ENCODE measurements around the gene PMIS2.

Gene PMIS2

GRCh38 chr19:35546532-35546931, 39.4 kb upstream of the PMIS2 start:
- 92 to 93% methylated on average over 8 of the region's 8 CpGs for WGBS, 2 experiments
- no peak overlapping the region for H3K4me3 ChIP-seq (ENCODE audit: insufficient read depth, low read depth, low read length)

GRCh38 chr19:35549174-35549788, 36.7 kb upstream of the PMIS2 start:
- no peak overlapping the region for H3K27ac ChIP-seq (ENCODE audit: insufficient read depth, low read depth, low read length, poor library complexity, severe bottlenecking)
- H3K4me3 ChIP-seq (ENCODE audit: insufficient read depth, low read depth, low read length) = no peak overlapping the region
- WGBS, 2 experiments = 32 to 33% methylated on average over 6 of the region's 6 CpGs

More at GRCh38 chr19:35546532-35546931, 39.4 kb upstream of the PMIS2 start:
- Histone ChIP-seq H3K36me3 (ENCODE audit: control insufficient read depth, insufficient read depth, low read length) (no peaks in the 10 kb centered on the region), H3K27ac (ENCODE audit: insufficient read depth, low read depth, low read length, poor library complexity, severe bottlenecking) (no peak overlapping the region), H3K4me1 (ENCODE audit: control insufficient read depth, insufficient read depth, low read length) (peaks cover 8% of the 10 kb centered on the region), H3K27me3 (ENCODE audit: control insufficient read depth, insufficient read depth, low read length, poor library complexity, severe bottlenecking) (no peaks in the 10 kb centered on the region), H3K9me3 (ENCODE audit: control insufficient read depth, low read length) (no peaks in the 10 kb centered on the region)

DNA sequence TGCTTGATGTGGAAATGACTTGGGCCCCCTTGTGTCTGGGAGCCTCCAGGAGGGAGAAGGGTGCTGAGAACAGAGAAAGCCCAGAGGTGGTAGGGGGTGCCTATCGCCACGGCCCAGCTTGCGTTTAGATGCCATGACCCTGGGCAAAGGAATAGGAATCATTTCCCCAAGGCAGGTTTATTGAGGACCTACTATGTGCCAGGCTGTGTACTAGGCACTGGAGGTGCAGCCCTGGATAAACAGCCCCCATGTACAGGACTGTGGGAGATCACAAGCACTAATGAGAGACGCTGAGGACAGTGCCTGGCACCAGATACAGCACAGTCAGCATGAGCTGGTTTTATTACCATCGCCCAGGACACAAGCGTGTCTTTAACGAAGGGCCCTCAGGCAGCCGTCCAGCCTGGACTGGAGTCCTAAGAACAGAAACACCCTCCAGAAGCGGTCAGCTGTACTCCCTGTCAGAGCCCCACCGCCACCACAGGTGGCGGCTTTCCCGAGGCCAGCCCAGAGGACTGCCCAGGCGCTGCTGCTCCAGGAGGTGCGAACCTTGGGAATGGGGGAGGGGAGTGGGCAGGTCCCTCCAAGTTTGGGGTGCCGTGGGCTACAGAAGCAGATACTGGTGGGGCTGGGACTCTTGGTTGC, 36.0 kb upstream of the PMIS2 start:
- peaks cover 4% of the 10 kb centered on the region for H3K4me1 ChIP-seq (ENCODE audit: control insufficient read depth, insufficient read depth, low read length)
- no peak overlapping the region for H3K27ac ChIP-seq (ENCODE audit: insufficient read depth, low read depth, low read length, poor library complexity, severe bottlenecking)
- no peaks in the 10 kb centered on the region for H3K9me3 ChIP-seq (ENCODE audit: control insufficient read depth, low read length)
- H3K36me3 ChIP-seq (ENCODE audit: control insufficient read depth, insufficient read depth, low read length) = no peaks in the 10 kb centered on the region
- no peaks in the 10 kb centered on the region for H3K27me3 ChIP-seq (ENCODE audit: control insufficient read depth, insufficient read depth, low read length, poor library complexity, severe bottlenecking)
- 94 to 95% methylated on average over 15 of the region's 15 CpGs for WGBS, 2 experiments
- no peak overlapping the region for H3K4me3 ChIP-seq (ENCODE audit: insufficient read depth, low read depth, low read length)

More at GRCh38 chr19:35549174-35549788, 36.7 kb upstream of the PMIS2 start:
- no peaks in the 10 kb centered on the region for H3K36me3 ChIP-seq (ENCODE audit: control insufficient read depth, insufficient read depth, low read length)
- peaks cover 7% of the 10 kb centered on the region for H3K4me1 ChIP-seq (ENCODE audit: control insufficient read depth, insufficient read depth, low read length)
- no peaks in the 10 kb centered on the region for H3K9me3 ChIP-seq (ENCODE audit: control insufficient read depth, low read length)
- H3K27me3 ChIP-seq (ENCODE audit: control insufficient read depth, insufficient read depth, low read length, poor library complexity, severe bottlenecking) = no peaks in the 10 kb centered on the region

GRCh38 chr19:35551091-35551810, 34.7 kb upstream of the PMIS2 start:
- no peak overlapping the region for H3K27ac ChIP-seq (ENCODE audit: insufficient read depth, low read depth, low read length, poor library complexity, severe bottlenecking)
- H3K27me3 ChIP-seq (ENCODE audit: control insufficient read depth, insufficient read depth, low read length, poor library complexity, severe bottlenecking) = peaks cover under 1% of the 10 kb centered on the region
- no peaks in the 10 kb centered on the region for H3K36me3 ChIP-seq (ENCODE audit: control insufficient read depth, insufficient read depth, low read length)
- 94% methylated on average over 21 of the region's 21 CpGs for WGBS, 2 experiments
- peaks cover 4% of the 10 kb centered on the region for H3K4me1 ChIP-seq (ENCODE audit: control insufficient read depth, insufficient read depth, low read length)
- no peaks in the 10 kb centered on the region for H3K9me3 ChIP-seq (ENCODE audit: control insufficient read depth, low read length)
- H3K4me3 ChIP-seq (ENCODE audit: insufficient read depth, low read depth, low read length) = no peak overlapping the region

- Histone ChIP-seq H3K4me1 (ENCODE audit: control insufficient read depth, insufficient read depth, low read length) (no peaks in the 10 kb centered on the region), H3K27ac (ENCODE audit: insufficient read depth, low read depth, low read length, poor library complexity, severe bottlenecking) (no peak overlapping the region), H3K9me3 (ENCODE audit: control insufficient read depth, low read length) (no peaks in the 10 kb centered on the region), H3K36me3 (ENCODE audit: control insufficient read depth, insufficient read depth, low read length) (no peaks in the 10 kb centered on the region), H3K4me3 (ENCODE audit: insufficient read depth, low read depth, low read length) (no peak overlapping the region), H3K27me3 (ENCODE audit: control insufficient read depth, insufficient read depth, low read length, poor library complexity, severe bottlenecking) (peaks cover 14% of the 10 kb centered on the region)
- 85 to 87% methylated on average over 13 of the region's 13 CpGs for WGBS, 2 experiments
Measured at GRCh38 chr19:35552534-35553384, 33.2 kb upstream of the PMIS2 start.

- Histone ChIP-seq H3K27me3 (ENCODE audit: control insufficient read depth, insufficient read depth, low read length, poor library complexity, severe bottlenecking) (peaks cover 21% of the 10 kb centered on the region), H3K27ac (ENCODE audit: insufficient read depth, low read depth, low read length, poor library complexity, severe bottlenecking) (no peak overlapping the region), H3K36me3 (ENCODE audit: control insufficient read depth, insufficient read depth, low read length) (no peaks in the 10 kb centered on the region), H3K4me3 (ENCODE audit: insufficient read depth, low read depth, low read length) (no peak overlapping the region), H3K4me1 (ENCODE audit: control insufficient read depth, insufficient read depth, low read length) (no peaks in the 10 kb centered on the region), H3K9me3 (ENCODE audit: control insufficient read depth, low read length) (no peaks in the 10 kb centered on the region)
- 78% methylated on average over 14 of the region's 14 CpGs for WGBS, 2 experiments
Measured at GRCh38 chr19:35553385-35554000, 32.5 kb upstream of the PMIS2 start.

- Histone ChIP-seq H3K9me3 (ENCODE audit: control insufficient read depth, low read length) (no peaks in the 10 kb centered on the region), H3K27ac (ENCODE audit: insufficient read depth, low read depth, low read length, poor library complexity, severe bottlenecking) (no peak overlapping the region), H3K4me3 (ENCODE audit: insufficient read depth, low read depth, low read length) (no peak overlapping the region), H3K36me3 (ENCODE audit: control insufficient read depth, insufficient read depth, low read length) (no peaks in the 10 kb centered on the region), H3K27me3 (ENCODE audit: control insufficient read depth, insufficient read depth, low read length, poor library complexity, severe bottlenecking) (peaks cover 27% of the 10 kb centered on the region), H3K4me1 (ENCODE audit: control insufficient read depth, insufficient read depth, low read length) (no peaks in the 10 kb centered on the region)
- WGBS, 2 experiments = 78% methylated on average over 5 of the region's 5 CpGs
Measured at GRCh38 chr19:35554076-35554475, 31.9 kb upstream of the PMIS2 start.

- 73 to 74% methylated on average over 30 of the region's 30 CpGs for WGBS, 2 experiments
- H3K27me3 ChIP-seq (ENCODE audit: control insufficient read depth, insufficient read depth, low read length, poor library complexity, severe bottlenecking) = peaks cover 40% of the 10 kb centered on the region
- no peak overlapping the region for H3K4me3 ChIP-seq (ENCODE audit: insufficient read depth, low read depth, low read length)
- no peak overlapping the region for H3K27ac ChIP-seq (ENCODE audit: insufficient read depth, low read depth, low read length, poor library complexity, severe bottlenecking)
- H3K36me3 ChIP-seq (ENCODE audit: control insufficient read depth, insufficient read depth, low read length) = no peaks in the 10 kb centered on the region
- H3K4me1 ChIP-seq (ENCODE audit: control insufficient read depth, insufficient read depth, low read length) = no peaks in the 10 kb centered on the region
- H3K9me3 ChIP-seq (ENCODE audit: control insufficient read depth, low read length) = no peaks in the 10 kb centered on the region
Measured at GRCh38 chr19:35555301-35556005, 30.5 kb upstream of the PMIS2 start.

GRCh38 chr19:35556025-35556590, 29.9 kb upstream of the PMIS2 start:
- Histone ChIP-seq H3K27me3 (ENCODE audit: control insufficient read depth, insufficient read depth, low read length, poor library complexity, severe bottlenecking) (peaks cover 46% of the 10 kb centered on the region), H3K27ac (ENCODE audit: insufficient read depth, low read depth, low read length, poor library complexity, severe bottlenecking) (no peak overlapping the region), H3K36me3 (ENCODE audit: control insufficient read depth, insufficient read depth, low read length) (no peaks in the 10 kb centered on the region), H3K4me3 (ENCODE audit: insufficient read depth, low read depth, low read length) (no peak overlapping the region), H3K4me1 (ENCODE audit: control insufficient read depth, insufficient read depth, low read length) (no peaks in the 10 kb centered on the region), H3K9me3 (ENCODE audit: control insufficient read depth, low read length) (no peaks in the 10 kb centered on the region)
- 88 to 89% methylated on average over 9 of the region's 9 CpGs for WGBS, 2 experiments

Measured in ectodermal cell (in vitro differentiated cells).